Stimulated activated CD4-positive, alpha-beta T cell treated with anti-CD3 and anti-CD28 coated beads, Interleukin-4, amount 100 ng/mL, for 4 hours (primary cell): ENCODE results near the gene LRRC70.
"Not testable (repeated sequence)": the region's sequence is repeated elsewhere in the genome, so short reads cannot be mapped to it uniquely, and the experiment has no call there.

Source experiments
- DNase-seq, 2 experiments: peaks; one replicate each; pipeline ENCODE4 v3.0.0-alpha.2; 2020

The LRRC70 gene

GRCh38 chr5:62608529-62609511, 30.2 kb downstream of the LRRC70 start:
- DNase-seq = no peak

GRCh38 chr5:62614355-62614754, 35.7 kb downstream of the LRRC70 start:
- no peak for DNase-seq

GRCh38 chr5:62616615-62617277, 38.1 kb downstream of the LRRC70 start:
- no peak for DNase-seq

DNA sequence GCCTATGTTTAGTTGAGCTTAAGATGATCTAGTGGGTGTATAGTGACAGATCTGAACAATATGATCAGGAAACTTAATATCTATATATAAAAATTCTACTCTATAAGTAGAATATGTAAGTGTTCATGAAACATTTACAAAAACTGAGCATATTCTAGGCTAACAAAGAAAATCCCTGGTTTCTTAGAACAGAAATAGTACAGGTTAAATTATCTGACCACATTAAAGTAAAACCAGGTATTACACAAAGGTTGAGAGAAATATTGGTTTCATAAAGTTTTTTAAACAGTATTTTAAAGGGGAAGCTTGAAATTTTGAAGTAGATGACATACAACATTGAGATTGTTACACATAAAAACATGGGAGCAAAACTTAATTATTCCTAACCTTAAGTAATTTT, 39.3 kb downstream of the LRRC70 start:
- DNase-seq = no peak

DNA sequence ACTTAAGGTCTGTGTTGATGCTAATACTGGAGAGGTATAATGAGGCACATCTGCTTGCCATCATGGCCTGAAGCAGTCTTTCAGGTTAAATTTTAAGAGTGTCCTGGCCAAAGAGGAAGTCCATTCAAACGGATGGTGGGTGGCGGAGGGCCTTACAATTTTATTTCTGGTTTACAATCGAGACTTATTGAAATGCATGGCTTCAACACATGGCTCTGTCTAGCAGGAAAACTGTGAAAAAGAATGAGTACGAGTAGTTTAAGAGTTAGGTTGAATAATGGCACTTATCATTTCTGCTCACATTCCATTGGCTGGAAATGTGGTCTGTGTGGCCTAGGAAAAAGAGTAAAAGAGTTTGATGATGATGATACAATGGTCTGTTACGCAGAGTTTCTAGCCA, 42.1 kb downstream of the LRRC70 start:
- no peak for DNase-seq

- no peak for DNase-seq
Measured at GRCh38 chr5:62621280-62621679, 42.7 kb downstream of the LRRC70 start.

DNA sequence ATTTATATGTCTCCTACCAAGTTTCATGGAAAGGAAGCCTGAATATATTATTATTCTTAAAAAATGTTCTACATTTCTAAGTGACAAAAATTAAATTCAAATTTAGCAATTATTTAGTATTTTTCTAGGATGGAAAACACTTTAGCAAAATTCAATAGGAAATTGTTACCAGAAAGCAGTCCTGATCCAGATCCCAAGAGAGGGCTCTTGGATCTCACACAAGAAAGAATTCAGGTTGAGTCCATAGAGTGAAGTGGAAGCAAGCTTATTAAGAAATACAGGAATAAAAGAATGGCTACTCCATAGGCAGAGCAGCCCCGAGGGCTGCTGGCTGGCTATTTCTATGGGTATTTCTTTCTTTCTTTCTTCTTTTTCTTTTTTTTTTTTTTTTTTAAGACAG, 44.7 kb downstream of the LRRC70 start:
- DNase-seq = no peak

GRCh38 chr5:62624436-62624835, 45.8 kb downstream of the LRRC70 start:
- not testable (repeated sequence) for DNase-seq

GRCh38 chr5:62626534-62626933, 47.9 kb downstream of the LRRC70 start:
- DNase-seq = no peak

- no peak for DNase-seq
Measured at GRCh38 chr5:62627121-62627520, 48.5 kb downstream of the LRRC70 start.

DNA sequence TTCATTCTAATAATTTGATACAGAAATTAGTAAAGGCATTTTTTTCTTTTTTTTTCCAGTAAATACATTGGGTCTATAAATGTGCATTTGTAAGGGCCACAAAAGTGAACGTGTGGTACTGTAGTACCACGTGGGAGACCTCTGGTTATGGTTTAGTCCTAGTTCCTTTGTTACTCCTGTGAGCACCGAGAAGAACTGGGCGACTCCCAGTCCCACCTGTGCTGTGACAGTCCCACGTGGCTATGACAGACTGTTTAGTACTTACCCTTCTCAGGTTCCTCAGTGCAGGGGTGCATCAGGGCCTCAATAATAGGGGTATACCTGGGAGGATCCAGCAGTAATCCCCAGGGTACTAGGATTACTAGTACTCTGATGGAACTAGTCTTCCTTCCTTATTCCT, 49.3 kb downstream of the LRRC70 start:
- no peak for DNase-seq
